ENCODE measurements around the gene CACYBP. TPM values are rescaled to one million over a fixed set of nuclear protein-coding genes. Genes with fewer than 3 reads are reported as not detected.

Gene CACYBP
- total and polyA plus RNA-seq, 10 donors, result 32.3 to 128 (median 63.1) TPM

GRCh38 chr1:174971466-174971865 is 28.3 kb upstream of the CACYBP start:
- H3K27ac ChIP-seq, result peak overlapping the region in 6 of 8 donors; percentile 12 to 91 (median 42)
- H3K4me1 ChIP-seq, result peaks cover 18 to 74% (median 54%) of the 10 kb centered on the region in 6 donors
- intact Hi-C loops (cut with DNase I; ENCODE audit: low total_unique reads), result no loop called here

GRCh38 chr1:174971902-174972301 is 27.8 kb upstream of the CACYBP start:
- no peaks in the 10 kb centered on the region for H3K9me3 ChIP-seq
- intact Hi-C loops (cut with DNase I; ENCODE audit: low total_unique reads), result no loop called here
- H3K4me1 ChIP-seq, result peaks cover 18 to 74% (median 49%) of the 10 kb centered on the region in 6 donors
- H3K27me3 ChIP-seq (replicated peaks in 1 of 7), result no peaks in the 10 kb centered on the region
- no peak for TF ChIP-seq POLR2A (IDR thresholded peaks at IDR 0.05)
- TF ChIP-seq POLR2AphosphoS5 (IDR thresholded peaks at IDR 0.05), result no peak
- TF ChIP-seq CTCF (IDR thresholded peaks at IDR 0.05 in 8 of 11, conservative IDR thresholded peaks at IDR 0.05 in 3 of 11), result no peak
- DNase-seq, result no peak
- H3K27ac ChIP-seq, result peak overlapping the region in 6 of 8 donors; percentile 12 to 91 (median 42)
- 62 to 75% (median 69%) methylated on average over 2 of the region's 2 CpGs for WGBS, 5 donors
- peaks cover 0 to 40% (median 6%) of the 10 kb centered on the region in 6 donors for H3K36me3 ChIP-seq
- H3K4me3 ChIP-seq, result no peak overlapping the region

More at GRCh38 chr1:174971466-174971865, 28.3 kb upstream of the CACYBP start:
- H3K36me3 ChIP-seq, result peaks cover 0 to 36% (median 6%) of the 10 kb centered on the region in 6 donors
- H3K4me3 ChIP-seq, result no peak overlapping the region
- no peaks in the 10 kb centered on the region for H3K9me3 ChIP-seq
- no peak for TF ChIP-seq POLR2AphosphoS5 (IDR thresholded peaks at IDR 0.05)
- no peak for TF ChIP-seq POLR2A (IDR thresholded peaks at IDR 0.05)
- TF ChIP-seq CTCF (IDR thresholded peaks at IDR 0.05 in 8 of 11, conservative IDR thresholded peaks at IDR 0.05 in 3 of 11), result no peak
- no peak for DNase-seq
- no peaks in the 10 kb centered on the region for H3K27me3 ChIP-seq (replicated peaks in 1 of 7)

- H3K27me3 ChIP-seq (replicated peaks in 1 of 7), result no peaks in the 10 kb centered on the region
- no peak overlapping the region for H3K4me3 ChIP-seq
- H3K27ac ChIP-seq, result no peak overlapping the region
- intact Hi-C loops (cut with DNase I; ENCODE audit: low total_unique reads), result no loop called here
- TF ChIP-seq POLR2A (IDR thresholded peaks at IDR 0.05), result no peak
- no peak for TF ChIP-seq CTCF (IDR thresholded peaks at IDR 0.05 in 8 of 11, conservative IDR thresholded peaks at IDR 0.05 in 3 of 11)
- no peak for TF ChIP-seq POLR2AphosphoS5 (IDR thresholded peaks at IDR 0.05)
- H3K36me3 ChIP-seq, result peaks cover 0 to 68% (median 14%) of the 10 kb centered on the region in 6 donors
- 73 to 100% (median 95%) methylated on average over 2 of the region's 2 CpGs for WGBS, 5 donors
- no peaks in the 10 kb centered on the region for H3K9me3 ChIP-seq
- no peak for DNase-seq
- peaks cover 7 to 46% (median 23%) of the 10 kb centered on the region in 6 donors for H3K4me1 ChIP-seq
Measured at GRCh38 chr1:174974711-174975119, 25.0 kb upstream of the CACYBP start.

- no peak for DNase-seq
- Histone ChIP-seq H3K36me3 (peaks cover 0 to 75% (median 18%) of the 10 kb centered on the region in 6 donors), H3K27me3 (replicated peaks in 1 of 7) (no peaks in the 10 kb centered on the region), H3K9me3 (no peaks in the 10 kb centered on the region), H3K4me1 (peaks cover 7 to 36% (median 15%) of the 10 kb centered on the region in 6 donors), H3K27ac (no peak overlapping the region), H3K4me3 (no peak overlapping the region)
- intact Hi-C loops (cut with DNase I; ENCODE audit: low total_unique reads), result no loop called here
- 90 to 100% (median 98%) methylated on average over 1 of the region's 1 CpG for WGBS, 5 donors
- no peak for TF ChIP-seq CTCF (IDR thresholded peaks at IDR 0.05 in 8 of 11, conservative IDR thresholded peaks at IDR 0.05 in 3 of 11)
- no peak for TF ChIP-seq POLR2A (IDR thresholded peaks at IDR 0.05)
- no peak for TF ChIP-seq POLR2AphosphoS5 (IDR thresholded peaks at IDR 0.05)
Measured at GRCh38 chr1:174975764-174976163, 24.0 kb upstream of the CACYBP start.

Measured in spleen (tissue), 11 donors.